Neural cell (in vitro differentiated cells): ENCODE results near the gene ZBTB7A.

Source experiments
- CTCF ChIP-seq: fragments of 450-650 bp; IDR thresholded peaks from 2 replicates; pipeline ENCODE4 v1.5.1; 2014; ENCODE audit warnings: antibody characterized with exemption, mild to moderate bottlenecking, moderate library complexity; ENCODE audit not compliant: poor library complexity, severe bottlenecking
- EP300 ChIP-seq: fragments of 450-650 bp; conservative IDR thresholded peaks from 2 replicates; pipeline ENCODE4 v1.6.1; 2014; ENCODE audit warnings: antibody characterized with exemption, mild to moderate bottlenecking, moderate library complexity; ENCODE audit not compliant: poor library complexity, severe bottlenecking
- EZH2 ChIP-seq: fragments of 200-600, 300-800 bp; shearing (Covaris generic), sonication (generic); IDR thresholded peaks from 2 replicates; pipeline ENCODE4 v1.6.1; 2014; ENCODE audit warnings: antibody characterized with exemption, low read length, borderline replicate concordance, mild to moderate bottlenecking; ENCODE audit not compliant: insufficient read depth, poor library complexity, severe bottlenecking
- MXI1 ChIP-seq: fragments of 450-650 bp; conservative IDR thresholded peaks from 2 replicates; pipeline ENCODE4 v1.6.1; 2014; ENCODE audit warnings: antibody characterized with exemption, mild to moderate bottlenecking; ENCODE audit not compliant: poor library complexity, severe bottlenecking
- RAD21 ChIP-seq: fragments of 450-650 bp; conservative IDR thresholded peaks from 2 replicates; pipeline ENCODE4 v1.6.1; 2014; ENCODE audit warnings: antibody characterized with exemption, mild to moderate bottlenecking, moderate library complexity

GRCh38 chr19:4101496-4101770, 34.7 kb upstream of the ZBTB7A start:
- TF ChIP-seq CTCF, result no peak
- TF ChIP-seq EP300, result no peak
- TF ChIP-seq RAD21, result no peak
- no peak for TF ChIP-seq EZH2
- TF ChIP-seq MXI1, result no peak
